Measurements from ENCODE around the gene KBTBD7. TPM values are rescaled to one million over a fixed set of nuclear protein-coding genes. Genes with fewer than 3 reads are reported as not detected.

Gene KBTBD7
- total RNA-seq, 1 donor from 2014 or later = 6.3 TPM

- intact Hi-C loops (cut with micrococcal nuclease) = no loop called here
- Mint-ChIP-seq H3K27me3 (ENCODE audit: insufficient read depth) (peaks cover 7% of the 10 kb centered on the region), H3K4me1 (ENCODE audit: low read depth) (no peaks in the 10 kb centered on the region), H3K9me3 (peaks cover 24% of the 10 kb centered on the region), H3K4me3 (no peak overlapping the region), H3K36me3 (ENCODE audit: low read depth) (peaks cover 6% of the 10 kb centered on the region), H3K27ac (no peak overlapping the region)
- DNase-seq (ENCODE audit: low spot score) = no peak
Measured at GRCh38 chr13:41213919-41214318, 19.6 kb upstream of the KBTBD7 start.

DNA sequence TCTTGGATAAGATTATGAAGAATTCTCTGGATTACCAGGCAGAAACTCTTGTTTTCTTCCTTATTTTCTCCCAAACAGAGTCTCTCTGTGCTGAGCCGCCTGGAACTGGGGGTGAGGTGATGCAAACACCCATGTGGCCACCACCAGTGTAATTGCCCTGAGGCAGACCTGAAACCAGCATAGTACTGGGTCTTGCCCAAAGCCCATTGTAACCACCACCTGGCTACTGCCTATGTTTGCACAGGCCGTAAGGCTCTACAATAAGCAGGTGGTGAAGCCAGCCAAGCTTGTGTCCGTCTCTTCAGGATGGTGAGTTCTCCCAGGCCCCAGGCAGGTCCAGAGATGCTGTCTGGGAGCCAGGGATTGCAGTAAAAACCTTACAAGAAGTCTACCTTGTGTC, 18.9 kb upstream of the KBTBD7 start:
- no peak for DNase-seq (ENCODE audit: low spot score)
- Mint-ChIP-seq H3K4me3 (no peak overlapping the region), H3K9me3 (peaks cover 24% of the 10 kb centered on the region), H3K36me3 (ENCODE audit: low read depth) (peaks cover 6% of the 10 kb centered on the region), H3K4me1 (ENCODE audit: low read depth) (no peaks in the 10 kb centered on the region), H3K27ac (no peak overlapping the region), H3K27me3 (ENCODE audit: insufficient read depth) (peaks cover 7% of the 10 kb centered on the region)
- intact Hi-C loops (cut with micrococcal nuclease) = no loop called here

- H3K4me1 Mint-ChIP-seq (ENCODE audit: low read depth) = no peaks in the 10 kb centered on the region
- H3K36me3 Mint-ChIP-seq (ENCODE audit: low read depth) = peaks cover 6% of the 10 kb centered on the region
- no peak overlapping the region for H3K27ac Mint-ChIP-seq
- DNase-seq (ENCODE audit: low spot score) = no peak
- intact Hi-C loops (cut with micrococcal nuclease) = no loop called here
- peaks cover 7% of the 10 kb centered on the region for H3K27me3 Mint-ChIP-seq (ENCODE audit: insufficient read depth)
- H3K4me3 Mint-ChIP-seq = no peak overlapping the region
- peaks cover 24% of the 10 kb centered on the region for H3K9me3 Mint-ChIP-seq
Measured at GRCh38 chr13:41212881-41213280, 18.5 kb upstream of the KBTBD7 start.

GRCh38 chr13:41211062-41211461, 16.7 kb upstream of the KBTBD7 start:
- no peak overlapping the region for H3K27ac Mint-ChIP-seq
- no peak overlapping the region for H3K4me3 Mint-ChIP-seq
- peaks cover 2% of the 10 kb centered on the region for H3K36me3 Mint-ChIP-seq (ENCODE audit: low read depth)
- no peak for DNase-seq (ENCODE audit: low spot score)
- H3K27me3 Mint-ChIP-seq (ENCODE audit: insufficient read depth) = peaks cover 11% of the 10 kb centered on the region
- H3K4me1 Mint-ChIP-seq (ENCODE audit: low read depth) = no peaks in the 10 kb centered on the region
- intact Hi-C loops (cut with micrococcal nuclease) = no loop called here
- H3K9me3 Mint-ChIP-seq = peaks cover 24% of the 10 kb centered on the region

DNA sequence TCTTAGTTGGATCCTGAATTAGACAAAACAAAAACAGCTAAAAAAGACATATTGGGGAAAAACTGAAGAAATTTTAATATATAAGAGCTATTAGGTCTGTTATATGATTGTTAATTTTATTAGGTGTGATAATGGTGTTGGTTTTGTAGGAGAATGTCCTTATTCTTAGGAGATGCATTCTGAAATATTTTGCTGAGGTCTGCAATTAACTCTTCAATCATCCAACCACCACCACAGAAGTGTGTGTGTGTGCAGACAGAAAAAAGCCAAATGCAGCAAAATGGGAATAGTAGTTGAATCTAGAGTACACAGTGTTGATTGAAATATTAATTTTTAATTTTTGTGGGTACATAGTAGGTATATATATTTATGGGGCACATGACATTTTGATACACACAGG, 12.1 kb upstream of the KBTBD7 start:
- intact Hi-C loops (cut with micrococcal nuclease) = no loop called here
- Mint-ChIP-seq H3K4me3 (no peak overlapping the region), H3K9me3 (peaks cover 16% of the 10 kb centered on the region), H3K27me3 (ENCODE audit: insufficient read depth) (peaks cover 9% of the 10 kb centered on the region), H3K27ac (no peak overlapping the region), H3K4me1 (ENCODE audit: low read depth) (no peaks in the 10 kb centered on the region), H3K36me3 (ENCODE audit: low read depth) (peaks cover 2% of the 10 kb centered on the region)
- no peak for DNase-seq (ENCODE audit: low spot score)

DNA sequence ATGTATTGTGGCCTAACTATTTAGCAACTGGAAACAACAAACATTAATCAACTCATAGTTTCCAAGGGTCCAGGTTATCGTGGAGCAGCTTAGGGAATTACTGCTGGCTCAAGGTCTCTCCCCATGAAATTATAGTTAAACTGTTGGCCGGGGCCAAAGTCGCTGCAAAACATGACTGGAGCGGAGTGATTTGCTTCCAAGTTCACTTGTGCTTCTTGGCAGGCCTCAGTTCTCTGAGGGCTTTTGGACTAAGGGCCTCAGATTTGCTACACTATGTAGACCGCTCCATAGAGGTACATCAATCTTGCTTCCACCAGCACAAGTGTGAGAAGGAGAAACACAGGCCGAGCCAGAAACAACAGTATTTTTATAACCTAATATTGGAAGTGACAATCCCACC, 9.4 kb upstream of the KBTBD7 start:
- H3K27me3 Mint-ChIP-seq (ENCODE audit: insufficient read depth) = peaks cover 7% of the 10 kb centered on the region
- DNase-seq (ENCODE audit: low spot score) = no peak
- H3K9me3 Mint-ChIP-seq = no peaks in the 10 kb centered on the region
- intact Hi-C loops (cut with micrococcal nuclease) = no loop called here
- H3K4me1 Mint-ChIP-seq (ENCODE audit: low read depth) = no peaks in the 10 kb centered on the region
- no peak overlapping the region for H3K4me3 Mint-ChIP-seq
- no peak overlapping the region for H3K27ac Mint-ChIP-seq
- no peaks in the 10 kb centered on the region for H3K36me3 Mint-ChIP-seq (ENCODE audit: low read depth)

- no peak overlapping the region for H3K4me3 Mint-ChIP-seq
- H3K4me1 Mint-ChIP-seq (ENCODE audit: low read depth) = peaks cover 13% of the 10 kb centered on the region
- no peak overlapping the region for H3K27ac Mint-ChIP-seq
- H3K36me3 Mint-ChIP-seq (ENCODE audit: low read depth) = no peaks in the 10 kb centered on the region
- peaks cover 3% of the 10 kb centered on the region for H3K27me3 Mint-ChIP-seq (ENCODE audit: insufficient read depth)
- no peak for DNase-seq (ENCODE audit: low spot score)
- intact Hi-C loops (cut with micrococcal nuclease) = no loop called here
- no peaks in the 10 kb centered on the region for H3K9me3 Mint-ChIP-seq
Measured at GRCh38 chr13:41200126-41200525, 5.8 kb upstream of the KBTBD7 start.

DNA sequence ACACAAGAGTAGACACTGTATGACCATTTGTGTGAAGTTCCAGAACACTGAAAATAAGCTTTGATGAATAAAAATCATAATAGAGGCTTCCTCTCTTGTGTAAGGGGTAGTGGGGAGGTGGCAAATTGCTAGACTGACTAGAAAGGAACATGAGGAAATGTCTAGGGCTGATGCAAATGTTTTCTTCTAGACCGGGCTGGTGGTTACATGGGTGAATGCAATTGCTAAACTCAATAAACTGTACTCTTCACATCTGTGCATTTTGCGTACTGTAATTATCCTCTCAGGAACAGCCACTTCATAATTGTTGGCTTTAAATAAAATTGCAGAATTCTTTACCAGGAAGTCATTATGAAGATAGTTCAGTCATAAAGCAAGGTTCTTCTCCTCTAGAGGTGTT, 5.2 kb upstream of the KBTBD7 start:
- DNase-seq (ENCODE audit: low spot score) = no peak
- H3K27me3 Mint-ChIP-seq (ENCODE audit: insufficient read depth) = peaks cover 3% of the 10 kb centered on the region
- H3K9me3 Mint-ChIP-seq = no peaks in the 10 kb centered on the region
- no peak overlapping the region for H3K27ac Mint-ChIP-seq
- intact Hi-C loops (cut with micrococcal nuclease) = loop anchor here (10.0 kb wide), 1 partner anchor 225 kb away; no protein-coding TSS in a partner anchor
- H3K36me3 Mint-ChIP-seq (ENCODE audit: low read depth) = no peaks in the 10 kb centered on the region
- peaks cover 16% of the 10 kb centered on the region for H3K4me1 Mint-ChIP-seq (ENCODE audit: low read depth)
- H3K4me3 Mint-ChIP-seq = no peak overlapping the region

GRCh38 chr13:41199079-41199478, 4.7 kb upstream of the KBTBD7 start:
- Mint-ChIP-seq H3K4me1 (ENCODE audit: low read depth) (peaks cover 20% of the 10 kb centered on the region), H3K4me3 (no peak overlapping the region), H3K36me3 (ENCODE audit: low read depth) (no peaks in the 10 kb centered on the region), H3K9me3 (no peaks in the 10 kb centered on the region), H3K27me3 (ENCODE audit: insufficient read depth) (peaks cover 3% of the 10 kb centered on the region), H3K27ac (no peak overlapping the region)
- intact Hi-C loops (cut with micrococcal nuclease) = loop anchor here (10.0 kb wide), 1 partner anchor 224 kb away; no protein-coding TSS in a partner anchor
- DNase-seq (ENCODE audit: low spot score) = no peak

DNA sequence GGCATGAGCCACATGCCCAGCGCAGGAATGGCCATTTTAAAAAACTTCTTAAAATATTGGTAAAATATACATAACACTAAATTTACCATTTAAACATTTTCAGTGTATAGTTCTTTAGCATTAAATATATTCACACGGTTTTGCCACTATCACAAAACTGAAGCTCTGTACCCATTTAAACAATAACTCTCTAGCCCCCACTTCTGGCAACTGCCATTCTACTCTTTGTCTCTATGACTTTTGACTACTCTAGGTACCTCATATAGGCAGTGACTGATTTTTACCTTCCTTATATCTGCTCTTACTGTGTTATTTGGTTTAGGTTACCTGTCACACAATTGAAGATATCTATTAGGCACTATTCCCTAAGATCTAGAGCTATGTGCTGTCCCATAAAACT, 2.3 kb upstream of the KBTBD7 start:
- Mint-ChIP-seq H3K27ac (no peak overlapping the region), H3K4me1 (ENCODE audit: low read depth) (peaks cover 43% of the 10 kb centered on the region), H3K9me3 (no peaks in the 10 kb centered on the region), H3K36me3 (ENCODE audit: low read depth) (peaks cover 12% of the 10 kb centered on the region), H3K4me3 (no peak overlapping the region), H3K27me3 (ENCODE audit: insufficient read depth) (peaks cover 3% of the 10 kb centered on the region)
- intact Hi-C loops (cut with micrococcal nuclease) = loop anchor here (10.0 kb wide), 1 partner anchor 222 kb away; no protein-coding TSS in a partner anchor
- DNase-seq (ENCODE audit: low spot score) = no peak

- Mint-ChIP-seq H3K36me3 (ENCODE audit: low read depth) (peaks cover 12% of the 10 kb centered on the region), H3K4me1 (ENCODE audit: low read depth) (peaks cover 45% of the 10 kb centered on the region), H3K9me3 (no peaks in the 10 kb centered on the region), H3K4me3 (no peak overlapping the region), H3K27ac (no peak overlapping the region), H3K27me3 (ENCODE audit: insufficient read depth) (no peaks in the 10 kb centered on the region)
- DNase-seq (ENCODE audit: low spot score) = no peak
- intact Hi-C loops (cut with micrococcal nuclease) = loop anchor here (10.0 kb wide), 1 partner anchor 221 kb away; no protein-coding TSS in a partner anchor
Measured at GRCh38 chr13:41196011-41196410, 1.6 kb upstream of the KBTBD7 start.

DNA sequence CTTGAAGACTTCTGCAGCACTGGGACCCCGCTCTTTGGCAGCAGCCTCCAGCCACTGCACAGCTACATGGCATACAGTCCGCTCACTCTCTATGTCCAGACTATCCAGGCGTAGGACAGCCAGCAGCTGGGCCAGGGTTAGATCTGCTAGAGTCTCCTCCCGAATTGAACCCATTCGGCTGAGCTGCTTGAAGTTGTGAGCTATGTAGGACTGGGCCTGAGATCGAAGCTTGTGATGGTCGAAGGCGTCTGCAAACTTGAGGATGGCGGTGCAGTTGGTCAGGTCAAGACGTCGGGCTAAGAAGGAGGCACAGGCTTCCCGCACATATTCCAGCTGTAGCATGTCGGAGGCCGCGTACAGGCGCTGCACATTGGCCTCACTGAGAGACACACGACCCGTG, 900 bp downstream of the KBTBD7 start:
- Mint-ChIP-seq H3K4me3 (peak overlapping the region; percentile 93), H3K9me3 (no peaks in the 10 kb centered on the region), H3K36me3 (ENCODE audit: low read depth) (peaks cover 23% of the 10 kb centered on the region), H3K4me1 (ENCODE audit: low read depth) (peaks cover 58% of the 10 kb centered on the region), H3K27me3 (ENCODE audit: insufficient read depth) (no peaks in the 10 kb centered on the region), H3K27ac (peak overlapping the region; percentile 97)
- no peak for DNase-seq (ENCODE audit: low spot score)
- intact Hi-C loops (cut with micrococcal nuclease) = loop anchor here (5.0 to 10.0 kb wide), 2 partner anchors 219 to 421 kb away; partner anchors contain the start of gene MRPS31

DNA sequence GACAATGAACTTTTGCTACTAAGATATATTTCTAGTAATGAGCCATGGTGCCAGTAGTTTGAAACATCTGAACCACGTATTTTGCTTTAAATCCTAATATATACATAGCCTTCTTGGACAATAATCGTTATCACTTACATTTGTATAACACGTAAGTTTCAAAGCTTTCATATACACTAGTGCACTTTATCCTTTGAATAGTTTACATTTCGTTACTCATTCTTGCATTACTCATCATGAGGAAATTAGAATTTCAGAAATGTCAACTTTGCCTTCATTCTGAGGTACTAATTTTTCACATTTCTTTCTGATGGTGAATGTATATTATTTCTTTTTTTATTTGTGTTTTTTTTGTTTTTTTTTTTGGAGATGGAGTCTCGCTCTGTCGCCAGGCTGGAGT, 5.8 kb downstream of the KBTBD7 start:
- peaks cover 2% of the 10 kb centered on the region for H3K27me3 Mint-ChIP-seq (ENCODE audit: insufficient read depth)

DNA sequence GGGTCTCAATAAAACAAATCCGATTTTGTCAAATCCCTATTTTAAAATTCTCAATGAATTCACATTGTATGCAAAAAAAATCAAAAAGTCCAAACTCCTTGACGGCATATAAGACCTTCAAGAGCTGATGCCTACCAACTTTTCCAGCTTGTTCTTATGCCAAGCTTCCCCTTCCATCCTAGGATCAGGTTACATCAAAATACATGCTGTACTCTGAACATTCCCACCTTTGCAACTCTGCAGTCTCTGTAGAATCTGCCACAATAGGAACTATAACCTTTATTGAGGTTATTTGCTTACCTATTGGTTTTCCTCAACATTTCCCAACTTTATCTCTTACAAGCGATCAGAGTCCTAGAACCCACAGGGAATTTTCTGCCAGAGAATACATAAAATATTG, 7.9 kb downstream of the KBTBD7 start:
- H3K27me3 Mint-ChIP-seq (ENCODE audit: insufficient read depth) = peaks cover 2% of the 10 kb centered on the region
- H3K9me3 Mint-ChIP-seq = no peaks in the 10 kb centered on the region
- H3K36me3 Mint-ChIP-seq (ENCODE audit: low read depth) = peaks cover 11% of the 10 kb centered on the region
- no peak overlapping the region for H3K4me3 Mint-ChIP-seq
- peaks cover 15% of the 10 kb centered on the region for H3K4me1 Mint-ChIP-seq (ENCODE audit: low read depth)
- DNase-seq (ENCODE audit: low spot score) = no peak
- no peak overlapping the region for H3K27ac Mint-ChIP-seq
- intact Hi-C loops (cut with micrococcal nuclease) = no loop called here

More for the DNA sequence above, 5.8 kb downstream of the KBTBD7 start:
- Mint-ChIP-seq H3K9me3 (no peaks in the 10 kb centered on the region), H3K4me1 (ENCODE audit: low read depth) (peaks cover 33% of the 10 kb centered on the region), H3K4me3 (no peak overlapping the region), H3K27ac (no peak overlapping the region), H3K36me3 (ENCODE audit: low read depth) (peaks cover 23% of the 10 kb centered on the region)
- intact Hi-C loops (cut with micrococcal nuclease) = no loop called here
- DNase-seq (ENCODE audit: low spot score) = no peak
